B cell (primary cell): ENCODE data around the gene JMJD1C.

Experiments used
- EZH2 ChIP-seq: IDR thresholded peaks from 2 replicates; pipeline ENCODE4 v1.6.1; 2012; ENCODE audit warnings: borderline replicate concordance, low read depth, mild to moderate bottlenecking, moderate library complexity, low read length; ENCODE audit not compliant: insufficient read depth, poor library complexity, severe bottlenecking
- TF ChIP-seq, protein P1 (sequence below): fragments of 200-600 bp; IDR thresholded peaks from one replicate; pipeline ENCODE4 v1.8.0; 2022; ENCODE audit warnings: antibody characterized with exemption, mild to moderate bottlenecking

DNA sequence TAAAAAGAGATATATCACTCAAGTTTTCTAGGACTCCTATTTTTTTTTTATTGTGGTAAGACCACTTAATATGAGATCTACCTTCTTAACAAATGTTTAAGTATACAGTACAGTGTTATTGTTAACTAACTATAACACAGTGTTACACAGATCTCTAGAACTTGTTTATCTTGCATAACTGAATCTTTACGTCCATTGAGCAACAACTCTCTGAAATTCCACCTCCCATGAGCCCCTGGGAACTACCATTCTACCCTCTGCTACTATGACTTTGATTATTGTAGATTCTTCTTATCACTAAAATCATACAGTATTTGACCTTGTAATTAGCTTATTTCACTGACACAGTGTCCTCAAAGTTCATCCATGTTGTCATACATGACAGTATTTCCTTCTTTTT, 32.9 kb upstream of the JMJD1C start:
- TF ChIP-seq, protein P1, sequence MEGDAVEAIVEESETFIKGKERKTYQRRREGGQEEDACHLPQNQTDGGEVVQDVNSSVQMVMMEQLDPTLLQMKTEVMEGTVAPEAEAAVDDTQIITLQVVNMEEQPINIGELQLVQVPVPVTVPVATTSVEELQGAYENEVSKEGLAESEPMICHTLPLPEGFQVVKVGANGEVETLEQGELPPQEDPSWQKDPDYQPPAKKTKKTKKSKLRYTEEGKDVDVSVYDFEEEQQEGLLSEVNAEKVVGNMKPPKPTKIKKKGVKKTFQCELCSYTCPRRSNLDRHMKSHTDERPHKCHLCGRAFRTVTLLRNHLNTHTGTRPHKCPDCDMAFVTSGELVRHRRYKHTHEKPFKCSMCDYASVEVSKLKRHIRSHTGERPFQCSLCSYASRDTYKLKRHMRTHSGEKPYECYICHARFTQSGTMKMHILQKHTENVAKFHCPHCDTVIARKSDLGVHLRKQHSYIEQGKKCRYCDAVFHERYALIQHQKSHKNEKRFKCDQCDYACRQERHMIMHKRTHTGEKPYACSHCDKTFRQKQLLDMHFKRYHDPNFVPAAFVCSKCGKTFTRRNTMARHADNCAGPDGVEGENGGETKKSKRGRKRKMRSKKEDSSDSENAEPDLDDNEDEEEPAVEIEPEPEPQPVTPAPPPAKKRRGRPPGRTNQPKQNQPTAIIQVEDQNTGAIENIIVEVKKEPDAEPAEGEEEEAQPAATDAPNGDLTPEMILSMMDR: no peak
- no peak for TF ChIP-seq EZH2
